Measurements from ENCODE around the gene BIK. TPM values are rescaled to one million over a fixed set of nuclear protein-coding genes. Genes with fewer than 3 reads are reported as not detected.

The BIK gene
- total RNA-seq, 1 experiment from 2014 or later: 3.2 TPM

GRCh38 chr22:43077121-43077877 lies 33.3 kb upstream of the BIK start:
- DNase-seq (ENCODE audit: low spot score) (no peak), ATAC-seq (no peak)
- Mint-ChIP-seq H3K36me3 (no peaks in the 10 kb centered on the region), H3K27me3 (ENCODE audit: low read depth) (no peaks in the 10 kb centered on the region), H3K4me1 (no peaks in the 10 kb centered on the region), H3K27ac (0 out of 2 replicates have a peak overlapping the region, but pooled peaks have one; percentile 17), H3K9me3 (no peaks in the 10 kb centered on the region), H3K4me3 (no peak overlapping the region)
- CTCF ChIA-PET: no interaction called here
- POLR2A ChIA-PET: interaction anchor here (0.6 kb wide), 1 partner anchor 488 kb away, joined by 4 read pairs; no protein-coding TSS in a partner anchor
- no peak for TF ChIP-seq OVOL2 (CRISPR knock-in tag; IDR thresholded peaks at IDR 0.05; ENCODE audit: borderline replicate concordance)
- TF ChIP-seq FOXP1 (CRISPR knock-in tag; IDR thresholded peaks at IDR 0.05; ENCODE audit: borderline replicate concordance): no peak
- no peak for TF ChIP-seq FOXP4 (CRISPR knock-in tag; IDR thresholded peaks at IDR 0.05)

GRCh38 chr22:43078522-43078921 lies 32.0 kb upstream of the BIK start:
- no peaks in the 10 kb centered on the region for H3K36me3 Mint-ChIP-seq
- no peaks in the 10 kb centered on the region for H3K4me1 Mint-ChIP-seq
- no peaks in the 10 kb centered on the region for H3K9me3 Mint-ChIP-seq
- no peak overlapping the region for H3K4me3 Mint-ChIP-seq
- POLR2A ChIA-PET: no interaction called here
- CTCF ChIA-PET: no interaction called here
- peak; percentile 62 for TF ChIP-seq GABPB1 (CRISPR knock-in tag; IDR thresholded peaks at IDR 0.05)
- TF ChIP-seq MAX (CRISPR knock-in tag; IDR thresholded peaks at IDR 0.05): no peak
- ATAC-seq: no peak
- no peaks in the 10 kb centered on the region for H3K27me3 Mint-ChIP-seq (ENCODE audit: low read depth)
- H3K27ac Mint-ChIP-seq: no peak overlapping the region; the same call in 1 of the 2 replicates
- DNase-seq (ENCODE audit: low spot score): no peak

GRCh38 chr22:43079742-43080141 lies 30.8 kb upstream of the BIK start:
- H3K27ac Mint-ChIP-seq: no peak overlapping the region
- no peaks in the 10 kb centered on the region for H3K36me3 Mint-ChIP-seq
- POLR2A ChIA-PET: no interaction called here
- no peak overlapping the region for H3K4me3 Mint-ChIP-seq
- no peak for ATAC-seq
- no peak for DNase-seq (ENCODE audit: low spot score)
- H3K27me3 Mint-ChIP-seq (ENCODE audit: low read depth): no peaks in the 10 kb centered on the region
- TF ChIP-seq PREB (CRISPR knock-in tag; IDR thresholded peaks at IDR 0.05; ENCODE audit: borderline replicate concordance): no peak
- no peak for TF ChIP-seq TCF7 (CRISPR knock-in tag; IDR thresholded peaks at IDR 0.05; ENCODE audit: low read depth)
- TF ChIP-seq ERG (CRISPR knock-in tag; IDR thresholded peaks at IDR 0.05): no peak
- TF ChIP-seq STAT6 (CRISPR knock-in tag; conservative IDR thresholded peaks at IDR 0.05; ENCODE audit: low read depth): no peak
- TF ChIP-seq ZNF416 (CRISPR knock-in tag; IDR thresholded peaks at IDR 0.05): no peak
- no peaks in the 10 kb centered on the region for H3K9me3 Mint-ChIP-seq
- H3K4me1 Mint-ChIP-seq: no peaks in the 10 kb centered on the region
- CTCF ChIA-PET: interaction anchor here (1.2 kb wide), 1 partner anchor 20 kb away, joined by 5 read pairs; no protein-coding TSS in a partner anchor

All from WTC11 (cell line).